HUDEP-2 (cell line): ENCODE data around the gene TNFAIP8L3.

Experiments
- DNase-seq, 76 experiments: peaks; one replicate each; lab custom pipeline; 2025; ENCODE audit not compliant: unreplicated experiment in 76 of 76; lab: John Stamatoyannopoulos, UW

TNFAIP8L3 gene

GRCh38 chr15:51016615-51017014, 78.1 kb downstream of the TNFAIP8L3 start:
- no peak for DNase-seq

- DNase-seq, result no peak
These were observed 83.5 kb downstream of the TNFAIP8L3 start for GRCh38 chr15:51011212-51011611.

- no peak for DNase-seq
These were observed 87.5 kb downstream of the TNFAIP8L3 start for GRCh38 chr15:51007131-51007666.
